IMR-90 (cell line): ENCODE data around the gene DENND5A. TPM values are rescaled to one million over a fixed set of nuclear protein-coding genes. Genes with fewer than 3 reads are reported as not detected.

Experiments used
- ATAC-seq: fragments of 200-7000 bp; cut with Tn5 transposase; 2 replicates; pipeline ENCODE4 v1.9.1; 2020; ENCODE audit warnings: low read depth, mild to moderate bottlenecking, moderate library complexity
- BruUV-seq: library from RNA; stranded (reverse); fragments of 400-500 nt; replicated peaks from 2 replicates; lab custom pipeline; 2021; lab: Mats Ljungman, UMichigan
- CTCF ChIA-PET: fragments of 300-600 bp; formaldehyde crosslinking; extraction: SDS; loops from one replicate; lab custom pipeline; 2021; ENCODE audit warnings: antibody characterized with exemption; lab: Yijun Ruan, JAX
- POLR2A ChIA-PET: fragments of 300-600 bp; sonication (Branson Sonifier 250); formaldehyde crosslinking; loops from one replicate; lab custom pipeline; 2022; ENCODE audit warnings: antibody characterized with exemption; ENCODE audit not compliant: unreplicated experiment; lab: Charles Lee
- DNase-seq: peaks from one replicate; pipeline ENCODE4 v3.0.0; 2013
- H2AFZ ChIP-seq: replicated peaks from 2 replicates; pipeline ENCODE3; 2013; ENCODE audit warnings: low read length, mild to moderate bottlenecking; ENCODE audit not compliant: poor library complexity
- H2AK5ac ChIP-seq: 2 replicates; pipeline ENCODE4 v1.6.1; 2013; ENCODE audit warnings: low read depth, low read length, inconsistent platforms
- H2AK9ac ChIP-seq: replicated peaks from 2 replicates; pipeline ENCODE3; 2013; ENCODE audit warnings: mild to moderate bottlenecking, low read depth, low read length, moderate library complexity; ENCODE audit not compliant: poor library complexity
- H2BK120ac ChIP-seq: 2 replicates; pipeline ENCODE4 v1.6.1; 2013; ENCODE audit warnings: low read depth, low read length, inconsistent platforms
- H2BK15ac ChIP-seq: 3 replicates; pipeline ENCODE4 v1.6.1; 2013; ENCODE audit warnings: low read depth, low read length, inconsistent platforms
- H2BK20ac ChIP-seq: 2 replicates; pipeline ENCODE4 v1.6.1; 2013; ENCODE audit warnings: low read depth, mild to moderate bottlenecking, inconsistent platforms, low read length, moderate library complexity
- H2BK5ac ChIP-seq: 2 replicates; pipeline ENCODE4 v1.6.1; 2013; ENCODE audit warnings: mild to moderate bottlenecking, low read depth, low read length, inconsistent platforms; ENCODE audit not compliant: poor library complexity, severe bottlenecking
- H3K14ac ChIP-seq: replicated peaks from 2 replicates; pipeline ENCODE4 v1.6.1; 2013; ENCODE audit warnings: low read depth, low read length, inconsistent platforms
- H3K18ac ChIP-seq: 2 replicates; pipeline ENCODE4 v1.6.1; 2013; ENCODE audit warnings: low read depth, low read length, control low read depth
- H3K23ac ChIP-seq: 2 replicates; pipeline ENCODE4 v1.6.1; 2013; ENCODE audit warnings: low read depth, low read length, inconsistent platforms
- H3K27ac ChIP-seq: 2 replicates; pipeline ENCODE4 v1.5.1; 2013; ENCODE audit warnings: mild to moderate bottlenecking, control low read depth, low read length; ENCODE audit not compliant: insufficient read depth
- H3K27me3 ChIP-seq: 2 replicates; pipeline ENCODE4 v1.6.1; 2013; ENCODE audit warnings: low read length; ENCODE audit not compliant: control insufficient read depth, insufficient read depth
- H3K36me3 ChIP-seq: 2 replicates; pipeline ENCODE4 v1.6.1; 2013; ENCODE audit warnings: low read length, mixed read lengths; ENCODE audit not compliant: control insufficient read depth, insufficient read depth
- H3K4ac ChIP-seq: 2 replicates; pipeline ENCODE4 v1.6.1; 2013; ENCODE audit warnings: low read depth, low read length, inconsistent platforms
- H3K4me1 ChIP-seq: 2 replicates; pipeline ENCODE4 v1.6.1; 2013; ENCODE audit warnings: low read length, mixed read lengths; ENCODE audit not compliant: control insufficient read depth, insufficient read depth
- H3K4me2 ChIP-seq: 2 replicates; pipeline ENCODE4 v1.6.1; 2013; ENCODE audit warnings: low read depth, mild to moderate bottlenecking, control low read depth, low read length, moderate library complexity
- H3K4me3 ChIP-seq: 2 replicates; pipeline ENCODE4 v1.5.1; 2013; ENCODE audit warnings: low read depth, mild to moderate bottlenecking, control low read depth, low read length, moderate library complexity; ENCODE audit not compliant: insufficient read depth
- H3K56ac ChIP-seq: 2 replicates; pipeline ENCODE4 v1.6.1; 2013; ENCODE audit warnings: low read length, inconsistent platforms; ENCODE audit not compliant: insufficient read depth; ENCODE audit errors: extremely low read depth
- H3K79me1 ChIP-seq, 2 experiments: 2 replicates each; pipeline ENCODE4 v1.6.1; 2013; ENCODE audit warnings: low read length in 2 of 2, inconsistent platforms in 1 of 2, low read depth in 1 of 2
- H3K9ac ChIP-seq: 2 replicates; pipeline ENCODE4 v1.6.1; 2013; ENCODE audit warnings: low read depth, low read length, control low read depth
- H3K9me1 ChIP-seq: 2 replicates; pipeline ENCODE4 v1.6.1; 2013; ENCODE audit warnings: low read length, inconsistent platforms; ENCODE audit not compliant: insufficient read depth
- H3K9me3 ChIP-seq: 2 replicates; pipeline ENCODE4 v1.6.1; 2013; ENCODE audit warnings: low read length; ENCODE audit not compliant: control insufficient read depth, insufficient read depth
- H4K20me1 ChIP-seq: 2 replicates; pipeline ENCODE4 v1.6.1; 2013; ENCODE audit warnings: low read length, inconsistent platforms; ENCODE audit not compliant: insufficient read depth
- H4K5ac ChIP-seq: 2 replicates; pipeline ENCODE4 v1.6.1; 2013; ENCODE audit warnings: mild to moderate bottlenecking, low read depth, low read length, control low read depth
- H4K8ac ChIP-seq, 2 experiments: 2 replicates each; pipeline ENCODE4 v1.6.1; 2013; ENCODE audit warnings: low read depth in 2 of 2, low read length in 2 of 2, control low read depth in 1 of 2, inconsistent platforms in 1 of 2
- H4K91ac ChIP-seq: 2 replicates; pipeline ENCODE4 v1.6.1; 2013; ENCODE audit warnings: low read depth, low read length, inconsistent platforms; ENCODE audit not compliant: insufficient read depth
- BHLHE40 ChIP-seq: fragments of 150-350 bp; IDR thresholded peaks from 2 replicates; pipeline ENCODE4 v1.6.1; 2016; ENCODE audit warnings: mild to moderate bottlenecking, low read depth, low read length
- CEBPB ChIP-seq: IDR thresholded peaks from 2 replicates; pipeline ENCODE4 v1.6.1; 2012; ENCODE audit warnings: low read depth, low read length, improper control_type of control experiment
- CHD1 ChIP-seq: IDR thresholded peaks from 2 replicates; pipeline ENCODE4 v1.6.1; 2012; ENCODE audit warnings: low read depth, low read length, improper control_type of control experiment
- ELK1 ChIP-seq: fragments of 150-350 bp; IDR thresholded peaks from 2 replicates; pipeline ENCODE4 v1.6.1; 2016; ENCODE audit warnings: low read depth, mild to moderate bottlenecking, low read length, moderate library complexity, borderline replicate concordance
- FOS ChIP-seq: fragments of 150-350 bp; IDR thresholded peaks from 2 replicates; pipeline ENCODE4 v1.6.1; 2016; ENCODE audit warnings: low read depth, low read length
- MAFK ChIP-seq: IDR thresholded peaks from 2 replicates; pipeline ENCODE4 v1.6.1; 2012; ENCODE audit warnings: low read depth, low read length, improper control_type of control experiment
- MAZ ChIP-seq: IDR thresholded peaks from 2 replicates; pipeline ENCODE4 v1.6.1; 2012; ENCODE audit warnings: low read depth, mild to moderate bottlenecking, low read length, improper control_type of control experiment, moderate library complexity, borderline replicate concordance
- MXI1 ChIP-seq: IDR thresholded peaks from 2 replicates; pipeline ENCODE4 v1.6.1; 2012; ENCODE audit warnings: low read depth, mild to moderate bottlenecking, low read length, moderate library complexity, borderline replicate concordance
- NFE2L2 ChIP-seq: fragments of 150-350 bp; IDR thresholded peaks from 2 replicates; pipeline ENCODE4 v1.6.1; 2016; ENCODE audit warnings: low read depth, mild to moderate bottlenecking, low read length
- POLR2A ChIP-seq: IDR thresholded peaks from 2 replicates; pipeline ENCODE4 v1.6.1; 2012; ENCODE audit warnings: mild to moderate bottlenecking, low read depth, low read length
- RAD21 ChIP-seq: IDR thresholded peaks from 2 replicates; pipeline ENCODE4 v1.6.1; 2012; ENCODE audit warnings: low read length, improper control_type of control experiment
- RCOR1 ChIP-seq: IDR thresholded peaks from 2 replicates; pipeline ENCODE4 v1.6.1; 2012; ENCODE audit warnings: mild to moderate bottlenecking, low read length, improper control_type of control experiment; ENCODE audit not compliant: insufficient replicate concordance
- RFX5 ChIP-seq: IDR thresholded peaks from 2 replicates; pipeline ENCODE4 v1.8.0; 2012; ENCODE audit warnings: low read depth, mild to moderate bottlenecking, low read length, moderate library complexity
- SMC3 ChIP-seq: fragments of 150-350 bp; IDR thresholded peaks from 2 replicates; pipeline ENCODE4 v1.6.1; 2016; ENCODE audit warnings: low read depth, mild to moderate bottlenecking, antibody characterized with exemption, low read length, moderate library complexity
- WGBS, 2 experiments: methylation state at CpG; one replicate each; pipeline versions ENCODE4 v1.1.5 to v1.1.7; 2013; ENCODE audit warnings: missing lambda C conversion rate in 2 of 2; ENCODE audit not compliant: insufficient read length in 1 of 2; ENCODE audit errors: extremely low coverage in 2 of 2; 5-methylcytosine and 5-hydroxymethylcytosine counted together
- dilution Hi-C: fragments of 300-500 bp; cut with HindIII; formaldehyde crosslinking; loops from one replicate; pipeline ENCODE4 v1.14.3; 2018; ENCODE audit warnings: low sequenced_read_pairs; ENCODE audit not compliant: unreplicated experiment
- in situ Hi-C: fragments of 300-500 bp; cut with MboI; formaldehyde crosslinking; loops from 3 replicates; pipeline ENCODE4 v1.14.3; 2019; ENCODE audit warnings: low sequenced_read_pairs, inconsistent platforms, mixed read lengths
- intact Hi-C: fragments of 100-400 bp; cut with micrococcal nuclease; formaldehyde crosslinking; loops from 2 replicates; pipeline ENCODE4 v1.10.0; 2022
- polyA plus RNA-seq, 3 experiments: library from polyadenylated mRNA; depleted of rRNA; stranded (reverse); fragments of >200 nt; gene quantifications; 2 replicates each; pipeline ENCODE4 v1.2.3, GENCODE V29; 2012; ENCODE audit warnings: low replicate concordance in 1 of 3
- total RNA-seq: library from RNA; depleted of rRNA; stranded (reverse); fragments of >200 nt; gene quantifications from 2 replicates; pipeline ENCODE4 v1.2.3, GENCODE V29; 2012
- TF ChIP-seq, protein P1 (sequence below): fragments of 150-350 bp; IDR thresholded peaks from 2 replicates; pipeline ENCODE4 v1.6.1; 2017; ENCODE audit warnings: mild to moderate bottlenecking, antibody characterized with exemption, low read length, low read depth
- TF ChIP-seq, protein P2 (sequence below): conservative IDR thresholded peaks from 2 replicates; pipeline ENCODE4 v1.5.1; 2012; ENCODE audit warnings: mild to moderate bottlenecking, low read depth, low read length, improper control_type of control experiment

DENND5A gene
- total and polyA plus RNA-seq, 2 of the 4 experiments (the other 2 are of a cell fraction) = 179 to 192 TPM

DNA sequence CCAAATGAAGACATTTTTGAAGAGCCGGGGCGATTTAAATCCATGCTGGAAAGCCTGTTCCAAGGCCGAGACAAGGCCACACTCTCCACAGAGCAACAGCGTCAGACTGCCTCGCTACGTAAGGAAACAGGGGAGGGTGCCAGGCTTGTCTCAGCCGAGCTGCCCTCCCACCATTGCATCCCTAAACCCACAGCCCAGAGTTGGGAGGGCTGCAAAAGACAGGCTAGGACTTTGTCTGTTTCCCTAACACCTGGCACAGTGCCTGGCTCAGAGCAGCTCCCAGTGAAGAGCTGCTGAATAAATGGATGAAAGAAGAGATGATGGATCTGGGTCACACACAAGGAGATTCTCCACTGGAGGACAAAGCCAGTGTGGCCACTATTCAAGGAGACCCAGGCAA, 122.4 kb downstream of the DENND5A start:
- no peak overlapping the region for H2BK120ac ChIP-seq
- no peak overlapping the region for H4K91ac ChIP-seq
- no peak overlapping the region for H2BK15ac ChIP-seq
- H4K5ac ChIP-seq = no peak overlapping the region
- H3K27ac ChIP-seq = no peak overlapping the region
- DNase-seq = no peak
- CTCF ChIA-PET = no interaction called here
- no peak overlapping the region for H2AFZ ChIP-seq
- no peak overlapping the region for H3K4ac ChIP-seq
- H2BK5ac ChIP-seq = no peak overlapping the region
- dilution Hi-C loops (no loop called here), in situ Hi-C loops (loop anchor here (25.0 kb wide), 1 partner anchor 455 kb away; the partner anchor contains the start of genes RPL27A and TRIM66), intact Hi-C loops (no loop called here)
- H4K20me1 ChIP-seq = peaks cover 18% of the 10 kb centered on the region; the same call in 1 of the 2 replicates
- no peak overlapping the region for H3K18ac ChIP-seq
- no peaks in the 10 kb centered on the region for H3K9me3 ChIP-seq
- H3K79me1 ChIP-seq = peaks cover 30 to 71% of the 10 kb centered on the region in 2 experiments
- no peak for ATAC-seq
- peaks cover 72% of the 10 kb centered on the region for H3K36me3 ChIP-seq
- no TSS peak for BruUV-seq
- WGBS, 2 experiments = 100% methylated on average over 3 of the region's 7 CpGs; no CpG with 5 or more reads in 1 of the 2 experiments
- no peak overlapping the region for H2AK5ac ChIP-seq
- no peak overlapping the region for H3K9ac ChIP-seq
- H3K14ac ChIP-seq = no peak overlapping the region
- H3K4me2 ChIP-seq = no peak overlapping the region
- H3K9me1 ChIP-seq = peaks cover 25% of the 10 kb centered on the region
- H4K8ac ChIP-seq = no peak overlapping the region
- H3K4me1 ChIP-seq = peaks cover 10% of the 10 kb centered on the region
- H3K56ac ChIP-seq = no peak overlapping the region
- H3K4me3 ChIP-seq = no peak overlapping the region
- H2AK9ac ChIP-seq = no peak overlapping the region
- POLR2A ChIA-PET = no interaction called here
- H3K23ac ChIP-seq = no peak overlapping the region
- H2BK20ac ChIP-seq = no peak overlapping the region
- TF ChIP-seq SMC3 (no peak), ELK1 (no peak), RFX5 (no peak), POLR2A (no peak), RAD21 (no peak), NFE2L2 (no peak), CEBPB (no peak), FOS (no peak), MAZ (no peak), CHD1 (no peak), MAFK (no peak), RCOR1 (no peak), BHLHE40 (no peak), MXI1 (no peak)
- TF ChIP-seq, protein P1, sequence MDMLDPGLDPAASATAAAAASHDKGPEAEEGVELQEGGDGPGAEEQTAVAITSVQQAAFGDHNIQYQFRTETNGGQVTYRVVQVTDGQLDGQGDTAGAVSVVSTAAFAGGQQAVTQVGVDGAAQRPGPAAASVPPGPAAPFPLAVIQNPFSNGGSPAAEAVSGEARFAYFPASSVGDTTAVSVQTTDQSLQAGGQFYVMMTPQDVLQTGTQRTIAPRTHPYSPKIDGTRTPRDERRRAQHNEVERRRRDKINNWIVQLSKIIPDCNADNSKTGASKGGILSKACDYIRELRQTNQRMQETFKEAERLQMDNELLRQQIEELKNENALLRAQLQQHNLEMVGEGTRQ = no peak
- TF ChIP-seq, protein P2, sequence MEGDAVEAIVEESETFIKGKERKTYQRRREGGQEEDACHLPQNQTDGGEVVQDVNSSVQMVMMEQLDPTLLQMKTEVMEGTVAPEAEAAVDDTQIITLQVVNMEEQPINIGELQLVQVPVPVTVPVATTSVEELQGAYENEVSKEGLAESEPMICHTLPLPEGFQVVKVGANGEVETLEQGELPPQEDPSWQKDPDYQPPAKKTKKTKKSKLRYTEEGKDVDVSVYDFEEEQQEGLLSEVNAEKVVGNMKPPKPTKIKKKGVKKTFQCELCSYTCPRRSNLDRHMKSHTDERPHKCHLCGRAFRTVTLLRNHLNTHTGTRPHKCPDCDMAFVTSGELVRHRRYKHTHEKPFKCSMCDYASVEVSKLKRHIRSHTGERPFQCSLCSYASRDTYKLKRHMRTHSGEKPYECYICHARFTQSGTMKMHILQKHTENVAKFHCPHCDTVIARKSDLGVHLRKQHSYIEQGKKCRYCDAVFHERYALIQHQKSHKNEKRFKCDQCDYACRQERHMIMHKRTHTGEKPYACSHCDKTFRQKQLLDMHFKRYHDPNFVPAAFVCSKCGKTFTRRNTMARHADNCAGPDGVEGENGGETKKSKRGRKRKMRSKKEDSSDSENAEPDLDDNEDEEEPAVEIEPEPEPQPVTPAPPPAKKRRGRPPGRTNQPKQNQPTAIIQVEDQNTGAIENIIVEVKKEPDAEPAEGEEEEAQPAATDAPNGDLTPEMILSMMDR = no peak
- H3K27me3 ChIP-seq = no peaks in the 10 kb centered on the region
